G401.6 (cell line): ENCODE measurements around the gene HOMER2.

Experiments used
- FAIRE-seq: peaks from 2 replicates; lab custom pipeline; 2012; peaks lifted over from hg19 to GRCh38; lab: Jason Lieb, UNC

Gene HOMER2

DNA sequence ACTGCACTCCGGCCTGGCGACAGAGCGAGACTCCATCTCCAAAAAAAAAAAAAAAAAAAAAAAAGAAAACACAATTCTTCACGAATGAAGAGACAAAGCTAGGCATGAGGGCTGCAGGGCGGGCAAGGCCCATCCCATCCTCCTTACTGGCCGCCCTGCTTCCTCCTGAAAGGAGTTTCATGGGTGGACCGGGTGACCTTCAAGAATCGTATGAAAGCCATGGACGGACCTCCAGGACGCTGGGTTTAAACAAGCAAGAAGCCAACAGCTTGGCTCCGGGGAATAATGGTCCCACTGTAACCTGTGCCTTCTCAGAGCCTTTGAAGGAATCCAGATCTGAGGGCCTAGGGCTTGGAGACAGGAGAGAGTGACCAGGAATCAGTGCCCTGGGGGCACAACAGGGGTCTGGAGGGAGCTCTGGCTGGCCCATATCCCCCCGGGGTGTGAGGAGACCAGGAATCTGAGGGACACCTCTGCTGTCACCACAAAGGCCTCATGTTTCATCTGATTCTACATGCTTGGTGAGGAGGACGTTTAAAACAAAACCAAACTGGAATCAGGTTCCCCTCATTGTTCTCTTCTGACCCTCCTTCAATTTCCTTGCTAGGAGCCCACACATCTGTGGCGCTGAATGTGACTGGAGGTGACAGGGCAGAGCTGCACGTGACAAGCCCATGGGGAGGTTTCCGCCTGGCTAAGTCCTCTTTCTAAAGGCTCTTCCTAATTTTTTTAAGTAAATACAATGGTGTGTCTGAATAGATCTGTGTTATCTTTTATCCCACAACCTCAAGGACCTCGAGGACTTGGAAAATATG lies 97.0 kb downstream of the HOMER2 start:
- no peak for FAIRE-seq

- no peak for FAIRE-seq
Measured at GRCh38 chr15:82854554-82854953, 98.0 kb downstream of the HOMER2 start.

GRCh38 chr15:82852941-82853561 lies 99.5 kb downstream of the HOMER2 start:
- FAIRE-seq: no peak

DNA sequence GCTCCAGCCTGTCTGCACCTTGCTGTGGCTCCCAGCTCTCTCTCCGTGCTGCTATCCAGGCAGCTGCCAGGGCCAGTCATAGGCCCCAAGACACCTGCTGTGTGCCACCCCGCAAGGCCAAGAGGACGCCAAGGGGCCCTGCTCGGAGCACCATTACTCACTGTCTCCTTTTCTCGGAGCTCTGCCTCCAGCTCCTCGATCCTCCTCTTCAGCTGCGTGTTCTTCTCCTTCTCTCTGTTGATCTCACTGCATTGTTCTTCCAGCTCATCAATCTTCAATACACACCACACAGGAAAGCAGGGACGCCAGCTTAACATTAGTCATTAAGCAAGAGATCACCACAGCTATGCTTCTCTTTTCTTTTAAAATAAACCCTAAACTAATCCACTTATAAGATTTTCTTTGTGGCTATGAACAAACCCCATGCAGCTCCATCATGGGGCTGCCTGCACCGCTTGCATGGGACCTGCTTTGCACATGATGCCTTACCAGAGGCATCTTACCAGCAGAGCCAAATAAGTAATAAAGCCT lies 100.5 kb downstream of the HOMER2 start:
- no peak for FAIRE-seq

DNA sequence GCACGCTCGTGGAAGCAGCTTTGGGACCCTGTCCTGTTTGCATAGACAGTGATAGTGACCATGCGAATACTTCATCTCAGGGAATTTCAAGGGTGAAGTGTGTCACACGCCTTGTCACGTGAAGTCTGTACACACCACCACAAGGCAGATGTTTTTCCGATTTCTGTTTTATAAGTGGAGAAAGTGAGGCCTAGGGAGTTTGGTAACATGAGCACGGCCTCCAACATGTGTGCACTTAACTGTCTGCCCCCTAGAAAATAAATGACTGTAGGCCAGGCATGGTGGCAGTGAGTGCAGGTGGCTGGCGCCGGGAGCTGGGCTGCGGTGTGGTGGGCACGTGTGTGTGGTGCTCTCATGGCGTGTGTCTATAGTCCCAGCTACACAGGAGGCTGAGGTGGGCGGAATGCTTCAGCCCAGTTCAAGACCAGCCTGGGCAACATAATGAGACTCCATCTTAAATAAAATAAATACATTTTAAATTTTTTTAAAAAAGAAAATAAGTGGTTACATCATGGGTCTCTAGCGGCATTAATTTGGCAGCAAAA lies 101.1 kb downstream of the HOMER2 start:
- no peak for FAIRE-seq

- no peak for FAIRE-seq
Measured at GRCh38 chr15:82850731-82851130, 101.8 kb downstream of the HOMER2 start.

GRCh38 chr15:82849556-82850512 lies 102.7 kb downstream of the HOMER2 start:
- FAIRE-seq: peak; percentile 6

DNA sequence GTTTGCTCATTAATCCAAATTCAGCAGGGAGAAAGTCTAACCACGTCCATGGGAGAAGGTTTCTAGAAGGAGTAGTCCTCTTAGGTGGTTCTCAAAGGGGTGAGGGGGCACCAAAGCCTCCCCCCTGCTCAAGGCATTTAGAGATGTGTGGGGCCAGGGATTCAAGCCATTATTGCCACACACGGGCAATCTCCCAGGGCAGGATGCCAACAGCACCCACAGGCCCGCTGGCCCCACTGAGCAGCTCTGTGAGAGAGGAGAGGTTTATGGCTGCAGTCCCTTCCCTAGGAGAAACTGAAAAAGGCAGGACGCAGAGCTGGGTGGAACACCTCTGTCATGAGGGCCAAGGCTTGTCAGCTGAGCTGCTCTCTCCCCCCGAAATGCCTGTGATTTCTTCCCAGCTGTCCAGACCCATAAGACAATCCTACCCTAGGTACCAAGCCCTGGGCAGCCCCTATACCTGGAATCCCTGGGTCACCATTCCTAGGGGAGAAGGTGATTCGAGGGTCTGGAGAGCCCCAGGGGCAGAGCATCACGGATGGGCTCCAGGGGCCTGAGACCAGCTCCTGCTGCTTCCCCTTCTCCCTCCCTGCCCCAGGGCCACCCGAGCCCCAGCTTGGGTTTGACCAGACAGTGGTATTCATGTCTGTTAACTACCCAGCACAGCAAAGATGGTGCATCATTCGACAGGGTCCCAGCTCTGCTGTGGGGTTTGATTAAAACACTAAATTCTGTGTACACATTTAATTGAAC lies 104.1 kb downstream of the HOMER2 start:
- FAIRE-seq: no peak

DNA sequence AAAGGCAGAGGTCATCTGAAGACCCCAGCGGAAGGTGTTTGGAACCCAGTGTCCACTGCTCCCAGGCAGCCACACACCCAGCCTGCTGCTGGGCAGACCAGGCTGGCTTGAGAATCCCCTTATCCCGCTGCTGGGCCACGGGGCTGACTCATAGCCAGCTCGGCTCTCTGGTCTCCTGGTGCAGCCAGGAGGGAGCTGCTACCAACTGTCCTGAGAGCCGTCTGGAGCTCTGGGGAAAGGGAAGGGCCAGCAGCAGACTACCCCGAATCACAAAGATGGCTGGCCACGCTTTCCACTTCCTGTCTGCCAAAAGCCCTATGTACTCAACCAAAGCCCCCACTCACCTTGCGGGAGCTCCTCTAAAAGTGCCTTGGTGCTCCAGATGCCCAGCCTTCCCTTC lies 104.8 kb downstream of the HOMER2 start:
- no peak for FAIRE-seq

- no peak for FAIRE-seq
Measured at GRCh38 chr15:82846621-82847020, 105.9 kb downstream of the HOMER2 start.

DNA sequence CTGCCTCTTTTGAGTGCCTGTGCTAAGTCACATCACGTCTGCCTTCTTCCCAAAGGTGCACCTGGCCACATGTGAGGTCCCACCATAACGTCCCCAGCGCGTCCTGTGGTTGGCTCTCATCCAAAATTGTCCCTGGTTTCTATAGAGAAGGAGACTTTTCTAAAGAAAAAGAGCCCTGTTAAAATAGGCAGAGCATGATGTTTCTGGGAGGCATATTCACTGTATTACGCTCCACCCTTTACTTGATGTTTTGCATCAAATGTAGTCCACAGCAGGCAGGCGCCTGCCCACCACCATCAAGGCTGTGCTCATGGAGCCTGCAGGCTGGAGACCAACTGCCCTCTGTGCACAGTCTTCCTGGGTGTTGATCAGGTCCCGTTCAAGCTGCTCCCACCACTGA lies 106.8 kb downstream of the HOMER2 start:
- no peak for FAIRE-seq

DNA sequence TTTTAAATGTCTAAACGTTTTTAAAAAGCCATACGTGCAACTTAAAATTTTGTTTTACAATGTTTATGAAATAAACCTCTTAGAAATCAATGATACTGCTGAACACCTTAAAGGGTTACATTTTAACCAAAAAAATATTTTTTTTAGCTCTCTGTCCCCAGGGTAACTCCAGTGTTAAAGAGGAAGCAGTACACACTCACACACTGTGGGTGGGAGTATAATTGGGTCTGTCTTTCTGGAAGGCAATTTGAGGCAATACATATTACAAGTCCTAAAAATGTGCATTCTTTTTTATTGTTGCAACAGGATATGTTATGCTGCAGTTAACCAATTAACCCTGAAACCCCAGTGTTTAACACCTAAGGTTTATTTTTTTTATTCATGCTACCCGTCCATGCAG lies 109.0 kb downstream of the HOMER2 start:
- FAIRE-seq: no peak

DNA sequence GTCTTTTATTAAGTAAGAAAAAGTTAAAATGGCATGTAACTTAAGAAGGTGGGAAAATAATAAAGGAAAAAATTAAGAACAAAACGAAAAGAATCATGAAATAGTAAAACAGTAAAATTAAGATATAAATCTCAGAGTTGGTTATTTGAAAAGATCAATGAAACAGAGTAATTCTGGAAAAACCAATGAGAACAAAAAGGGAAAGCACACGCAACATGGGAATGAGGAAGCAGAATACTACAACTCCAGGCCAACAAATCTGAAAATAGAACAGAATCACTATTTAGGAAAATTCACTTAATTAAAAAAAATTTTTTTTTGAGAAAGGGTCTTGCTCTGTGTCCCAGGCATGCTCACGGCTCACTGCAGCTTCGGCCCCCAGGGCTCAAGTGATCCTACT lies 112.4 kb downstream of the HOMER2 start:
- FAIRE-seq: no peak

GRCh38 chr15:82839136-82839535 lies 113.4 kb downstream of the HOMER2 start:
- no peak for FAIRE-seq

- FAIRE-seq: no peak
Measured at GRCh38 chr15:82838096-82838735, 114.3 kb downstream of the HOMER2 start.

DNA sequence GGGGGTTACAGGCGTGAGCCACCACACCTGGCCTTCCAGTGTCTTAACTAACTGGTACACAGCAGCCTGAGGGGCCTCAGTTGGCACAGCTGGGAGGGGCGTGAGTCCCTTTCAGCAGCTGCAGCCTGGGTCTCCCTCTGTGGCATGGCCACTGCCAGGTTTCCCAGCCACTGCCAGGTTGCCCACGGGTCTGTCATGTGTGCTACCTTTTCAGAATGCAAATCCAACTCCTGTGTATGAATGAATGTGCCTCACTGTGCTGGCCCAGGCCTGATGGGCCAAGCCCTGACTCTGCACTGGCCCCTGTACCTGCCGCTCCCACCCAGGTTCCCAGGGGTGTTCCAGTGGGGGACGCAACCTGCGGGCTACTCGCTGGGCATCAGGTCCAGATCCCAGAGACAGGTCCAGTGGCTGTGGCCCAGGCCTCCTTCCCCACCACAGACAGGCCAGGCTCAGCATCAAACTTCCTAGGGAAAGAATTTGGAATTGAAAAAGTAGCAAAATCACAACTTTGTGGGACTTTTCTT lies 117.1 kb downstream of the HOMER2 start:
- no peak for FAIRE-seq

GRCh38 chr15:82833362-82833682 lies 119.2 kb downstream of the HOMER2 start:
- no peak for FAIRE-seq

- FAIRE-seq: no peak
Measured at GRCh38 chr15:82832601-82833361, 119.7 kb downstream of the HOMER2 start.

DNA sequence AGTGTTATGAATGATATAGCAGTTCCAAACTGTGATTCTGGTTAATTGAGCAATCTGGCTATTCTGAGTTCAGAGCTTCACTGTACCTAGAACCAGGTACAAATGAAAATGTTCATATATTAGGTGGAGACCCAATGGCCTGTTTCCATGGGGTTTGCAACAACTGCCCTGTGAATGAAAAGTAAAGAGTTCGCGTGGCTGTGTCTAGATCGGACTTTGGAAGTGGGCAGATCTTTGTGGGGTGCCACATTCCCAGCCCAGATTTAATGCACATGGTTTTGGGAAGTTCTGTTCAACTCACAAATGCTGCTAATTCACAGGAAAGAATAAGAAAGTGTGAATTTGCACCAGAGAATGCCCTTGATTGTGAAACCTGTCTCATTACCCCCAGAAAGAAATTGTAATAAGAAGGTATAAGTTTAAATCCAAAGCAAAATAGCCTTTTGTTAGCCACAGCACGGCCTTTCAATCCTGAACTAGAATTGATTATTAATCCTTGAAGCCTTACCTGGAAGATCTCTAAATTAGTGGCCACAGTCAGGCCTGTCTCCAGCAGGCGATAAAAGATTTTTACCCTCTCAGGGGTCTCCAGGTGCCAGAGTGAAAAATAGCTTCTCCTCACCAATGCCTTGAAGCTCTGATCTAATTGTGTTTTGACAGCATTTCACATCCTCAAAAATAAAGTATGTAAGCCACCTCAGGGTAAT lies 120.5 kb downstream of the HOMER2 start:
- FAIRE-seq: no peak
